HG02763 (cell line): ENCODE data around the gene DPPA5.
"Not testable (repeated sequence)": the region's sequence is repeated elsewhere in the genome, so short reads cannot be mapped to it uniquely, and the experiment has no call there.

ENCODE experiments used
- ATAC-seq: cut with Tn5 transposase; IDR thresholded peaks from one replicate; pipeline ENCODE4 v1.9.1; 2021; ENCODE audit warnings: mild to moderate bottlenecking, moderate library complexity; ENCODE audit not compliant: unreplicated experiment

DPPA5 gene

GRCh38 chr6:73303773-73304172 lies 50.3 kb downstream of the DPPA5 start:
- ATAC-seq = not testable (repeated sequence)
